Thyroid gland (tissue), 4 donors: Measurements from ENCODE around the gene LRRC4C.
"Not testable (repeated sequence)": the region's sequence is repeated elsewhere in the genome, so short reads cannot be mapped to it uniquely, and the experiment has no call there.

Experiments
- CTCF ChIP-seq, 6 experiments: fragments of 200-600 bp in 3 of 6; fragments of 450-650 bp in 3 of 6; sonication (generic) in 3 of 6; IDR thresholded peaks; one replicate each; pipeline ENCODE4 v1.5.1; 2016 to 2019; ENCODE audit warnings: antibody characterized with exemption in 6 of 6, mild to moderate bottlenecking in 2 of 6, inconsistent platforms in 1 of 6, moderate library complexity in 1 of 6
- POLR2A ChIP-seq, 2 donors: fragments of 450-650 bp; IDR thresholded peaks; one replicate each; pipeline ENCODE4 v1.6.1; 2017; ENCODE audit warnings: antibody characterized with exemption in 2 of 2, mild to moderate bottlenecking in 2 of 2, moderate library complexity in 1 of 2

GRCh38 chr11:40167805-40168204 lies 1291.6 kb downstream of the LRRC4C start:
- TF ChIP-seq POLR2A, CTCF (IDR thresholded peaks at IDR 0.05): not testable (repeated sequence)
